Measurements from ENCODE around the gene SDR42E2. TPM values are rescaled to one million over a fixed set of nuclear protein-coding genes. Genes with fewer than 3 reads are reported as not detected.
"Not testable (repeated sequence)": the region's sequence is repeated elsewhere in the genome, so short reads cannot be mapped to it uniquely, and the experiment has no call there.

Gene SDR42E2
- total RNA-seq, 1 donor from 2014 or later, result 0.07 TPM

- DNase-seq (ENCODE audit: low read depth, low spot score), result no peak
Observed at GRCh38 chr16:22161401-22161800, 905 bp upstream of the SDR42E2 start.

DNA sequence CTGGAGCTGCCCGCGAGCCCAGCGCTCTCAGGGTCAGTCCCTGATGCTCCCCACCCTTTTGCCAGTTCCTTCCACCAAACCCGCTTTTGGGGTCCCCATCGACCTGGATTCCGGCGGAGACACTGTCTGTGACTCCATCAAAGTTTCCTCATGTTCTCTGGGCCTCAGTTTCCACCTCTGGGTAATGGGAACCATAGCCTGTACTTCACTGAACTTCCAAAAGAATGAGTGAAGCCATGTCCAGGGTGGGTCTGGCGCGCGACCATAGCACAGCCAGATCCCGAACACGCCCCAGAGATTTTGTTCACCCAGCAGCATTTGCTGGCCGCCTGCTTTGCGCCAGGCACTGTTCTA lies 327 bp downstream of the SDR42E2 start:
- no peak for DNase-seq (ENCODE audit: low read depth, low spot score)

DNA sequence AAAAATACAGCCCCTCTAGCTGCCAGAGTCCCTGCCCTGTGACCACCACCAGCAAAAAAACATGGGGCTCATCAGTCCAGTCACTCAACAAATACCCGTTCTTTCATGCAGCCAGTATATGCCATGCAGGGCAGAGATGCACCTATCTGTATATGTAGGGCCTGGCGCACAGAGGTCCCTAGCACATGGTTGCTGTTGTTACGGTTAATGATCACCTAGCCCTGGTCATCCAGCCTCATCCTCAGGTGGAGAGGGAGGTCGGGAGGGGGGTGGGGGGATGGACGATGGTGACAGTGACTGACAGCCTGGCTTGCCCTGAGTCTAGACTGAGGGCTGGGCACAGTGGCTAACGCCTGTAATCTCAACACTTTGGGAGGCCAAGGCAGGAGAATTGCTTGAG lies 1.5 kb downstream of the SDR42E2 start:
- no peak for DNase-seq (ENCODE audit: low read depth, low spot score)

DNA sequence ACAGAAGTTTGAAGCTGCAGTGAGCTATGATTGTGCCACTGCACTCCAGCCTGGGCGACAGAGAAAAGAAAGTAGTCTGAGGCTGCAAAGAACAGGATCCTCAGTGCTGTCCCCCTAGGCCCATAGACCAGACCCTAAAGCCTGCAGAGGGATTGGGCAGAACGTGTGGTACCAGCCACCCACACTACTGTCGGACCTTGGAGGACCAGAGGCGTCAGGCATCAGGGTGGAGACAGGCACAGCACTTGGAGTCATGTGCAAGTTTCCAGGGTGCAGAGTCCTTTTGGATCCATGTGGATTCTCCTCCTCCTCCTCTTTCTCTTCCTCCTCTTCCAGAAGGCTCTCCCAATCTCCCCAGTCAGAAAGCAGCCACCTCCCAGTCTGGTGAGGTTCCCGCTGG lies 2.2 kb downstream of the SDR42E2 start:
- DNase-seq (ENCODE audit: low read depth, low spot score), result no peak

DNA sequence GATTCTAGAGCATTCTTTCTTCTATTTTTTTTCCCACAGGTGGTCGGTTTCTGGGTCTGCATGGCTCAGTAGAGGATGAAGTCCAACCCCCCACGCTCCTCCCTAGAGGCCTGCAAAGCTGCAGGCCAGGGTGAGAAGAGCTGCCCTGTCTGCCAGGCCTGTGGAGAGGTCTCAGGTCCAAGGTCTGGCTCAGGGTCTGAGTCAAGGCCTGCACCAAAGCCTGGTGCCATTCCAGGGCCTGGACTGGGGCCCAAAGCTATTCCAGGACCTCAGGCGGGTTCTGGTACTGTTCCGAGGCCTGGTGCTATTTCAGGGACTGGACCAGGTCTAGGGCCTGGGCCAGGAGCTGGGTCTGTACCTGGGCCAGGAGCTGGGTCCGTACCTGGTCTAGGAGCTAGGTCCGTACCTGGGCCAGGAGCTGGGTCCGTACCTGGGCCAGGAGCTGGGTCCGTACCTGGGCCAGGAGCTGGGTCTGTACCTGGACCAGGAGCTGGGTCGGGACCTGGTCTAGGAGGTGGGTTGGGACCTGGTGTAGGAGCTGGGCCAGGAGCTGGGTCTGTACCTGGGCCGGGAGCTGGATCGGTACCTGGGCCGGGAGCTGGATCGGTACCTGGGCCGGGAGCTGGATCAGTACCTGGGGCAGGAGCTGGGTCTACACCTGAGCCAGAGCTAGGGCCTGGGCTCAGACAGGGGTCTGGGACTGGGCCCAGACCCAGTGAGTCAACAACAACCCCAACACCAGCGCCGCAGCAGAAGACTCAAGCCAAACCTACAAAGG lies 3.4 kb downstream of the SDR42E2 start:
- DNase-seq (ENCODE audit: low read depth, low spot score), result no peak

- DNase-seq (ENCODE audit: low read depth, low spot score), result no peak
Observed at GRCh38 chr16:22171953-22172352, 9.6 kb downstream of the SDR42E2 start.

- DNase-seq (ENCODE audit: low read depth, low spot score), result not testable (repeated sequence)
Observed at GRCh38 chr16:22172642-22173041, 10.3 kb downstream of the SDR42E2 start.

DNA sequence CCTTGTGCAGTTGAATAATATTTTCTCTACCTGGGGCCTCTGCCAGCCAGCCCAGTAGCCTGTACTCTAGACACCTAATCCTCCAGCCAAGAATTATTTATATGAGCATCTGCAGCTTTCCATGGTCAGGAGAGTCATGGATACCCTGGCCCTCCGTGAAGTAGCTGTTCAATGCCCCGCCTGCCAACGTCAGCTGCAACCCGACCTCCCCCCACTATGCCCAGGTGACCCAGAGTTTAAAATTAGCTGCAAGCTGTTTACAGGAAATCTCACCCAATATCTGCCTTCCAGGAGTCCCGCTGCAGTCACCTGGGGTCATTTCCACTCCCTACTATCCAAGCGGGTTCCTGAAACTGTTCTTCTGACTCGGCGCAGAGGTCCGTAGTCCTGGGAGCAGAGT lies 12.3 kb downstream of the SDR42E2 start:
- no peak for DNase-seq (ENCODE audit: low read depth, low spot score)

- no peak for DNase-seq (ENCODE audit: low read depth, low spot score)
Observed at GRCh38 chr16:22177968-22178930, 15.9 kb downstream of the SDR42E2 start.

GRCh38 chr16:22181426-22181825 lies 19.1 kb downstream of the SDR42E2 start:
- DNase-seq (ENCODE audit: low read depth, low spot score), result no peak

- DNase-seq (ENCODE audit: low read depth, low spot score), result no peak
Observed at GRCh38 chr16:22181843-22182242, 19.5 kb downstream of the SDR42E2 start.

DNA sequence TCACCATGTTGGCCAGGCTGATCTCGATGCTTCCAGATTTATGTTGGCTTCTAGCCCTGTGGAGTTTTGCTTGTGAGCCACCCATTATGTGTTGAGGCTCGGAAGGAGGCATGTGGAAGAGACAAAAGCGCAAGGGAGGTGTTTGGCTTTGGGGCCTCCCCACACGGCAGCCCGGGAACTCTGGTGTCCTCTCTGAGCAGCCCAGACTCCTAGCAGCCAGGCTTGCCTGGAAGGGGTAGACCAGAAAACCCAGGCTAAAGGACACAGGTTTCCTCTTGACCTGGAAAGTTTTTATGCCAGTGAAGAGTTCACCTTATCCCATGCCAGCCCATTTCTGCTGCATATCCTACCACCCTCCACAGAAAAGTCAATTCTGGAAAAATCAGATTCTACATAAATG lies 21.0 kb downstream of the SDR42E2 start:
- DNase-seq (ENCODE audit: low read depth, low spot score), result no peak

GRCh38 chr16:22183901-22184614 lies 21.8 kb downstream of the SDR42E2 start:
- no peak for DNase-seq (ENCODE audit: low read depth, low spot score)

DNA sequence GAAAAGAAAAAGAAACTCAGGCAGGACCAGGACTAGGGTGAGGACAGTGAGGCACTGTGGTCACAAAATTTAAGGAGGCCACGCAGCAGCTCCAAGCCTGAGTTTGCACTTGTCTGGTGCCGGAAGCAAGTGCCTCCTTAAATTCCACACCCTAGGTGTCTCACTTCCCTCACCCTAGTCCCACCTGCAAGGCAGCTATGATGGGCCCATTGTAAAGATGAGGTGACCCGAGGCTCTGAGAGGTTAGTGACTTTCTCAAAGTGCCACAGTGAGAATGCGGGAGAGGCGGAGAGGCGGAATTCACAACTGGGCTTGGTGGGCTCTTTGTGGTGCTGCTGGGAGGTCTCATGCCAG lies 22.3 kb downstream of the SDR42E2 start:
- DNase-seq (ENCODE audit: low read depth, low spot score), result no peak

GRCh38 chr16:22186517-22186916 lies 24.2 kb downstream of the SDR42E2 start:
- no peak for DNase-seq (ENCODE audit: low read depth, low spot score)

DNA sequence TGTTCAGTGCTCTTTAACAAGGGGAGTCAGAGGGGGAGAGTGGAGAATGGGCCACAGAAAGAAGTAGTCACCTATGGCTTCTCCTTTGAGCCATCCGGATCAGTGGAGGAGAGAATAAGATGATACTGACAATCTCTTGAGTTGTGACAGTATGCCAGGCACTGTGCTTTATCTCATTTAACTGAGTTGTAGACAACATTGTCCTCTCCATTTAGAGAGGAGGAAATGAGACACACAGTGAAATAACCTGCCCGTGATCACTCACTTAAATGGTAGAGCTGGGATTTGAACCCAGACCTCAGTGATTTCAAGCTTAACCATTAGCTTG lies 25.9 kb downstream of the SDR42E2 start:
- DNase-seq (ENCODE audit: low read depth, low spot score), result no peak

DNA sequence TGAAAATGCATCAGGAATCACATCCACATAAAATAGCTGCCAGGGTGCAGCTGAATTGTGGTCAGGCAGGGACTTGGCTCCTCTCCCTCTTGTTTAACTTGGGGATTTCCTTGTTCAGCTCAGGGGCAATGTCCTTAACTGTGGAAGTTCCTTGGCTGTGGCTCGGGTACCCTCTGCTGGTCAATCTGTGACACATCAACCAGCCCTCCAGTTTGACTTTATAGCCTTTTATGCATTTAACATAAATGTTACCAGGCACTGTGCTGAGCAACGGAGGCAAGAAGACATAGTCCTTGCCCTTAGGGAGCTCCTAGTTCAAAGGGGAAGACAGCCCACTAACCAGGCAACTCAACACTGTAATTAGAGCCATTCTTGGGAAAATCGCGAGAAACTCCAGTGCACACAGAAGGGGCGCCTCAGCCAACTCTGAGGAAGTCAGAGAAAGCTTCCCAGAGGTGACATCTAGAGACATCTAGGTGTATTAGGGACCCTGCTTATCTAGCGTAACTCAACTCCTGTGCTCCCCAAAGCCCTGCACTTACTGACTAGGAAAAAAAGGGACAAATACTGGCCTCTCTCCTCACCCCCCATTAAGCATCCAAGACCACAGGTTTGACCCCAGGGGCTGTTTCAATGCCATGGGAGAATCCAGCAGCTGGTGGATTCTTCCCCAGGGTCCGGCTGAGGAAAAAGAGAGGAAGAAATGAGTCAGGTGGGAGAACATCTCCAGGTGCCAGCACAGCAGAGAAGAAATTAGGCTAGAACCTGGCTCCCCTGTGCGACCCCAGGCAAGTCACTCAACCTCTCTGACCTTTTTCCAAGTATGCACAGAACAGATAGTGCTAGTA lies 26.5 kb downstream of the SDR42E2 start:
- peak; percentile 66 for DNase-seq (ENCODE audit: low read depth, low spot score)

- DNase-seq (ENCODE audit: low read depth, low spot score), result no peak
Observed at GRCh38 chr16:22189473-22190080, 27.3 kb downstream of the SDR42E2 start.

- DNase-seq (ENCODE audit: low read depth, low spot score), result peak; percentile 98
Observed at GRCh38 chr16:22190081-22190775, 27.9 kb downstream of the SDR42E2 start.
